Inferior parietal cortex (tissue), 1 donor: ENCODE data around the gene PPFIA4.

ENCODE experiments used
- DNase-seq: peaks from one replicate; pipeline ENCODE4 v3.0.0-alpha.2; 2016; ENCODE audit errors: extremely low spot score

Gene PPFIA4

DNA sequence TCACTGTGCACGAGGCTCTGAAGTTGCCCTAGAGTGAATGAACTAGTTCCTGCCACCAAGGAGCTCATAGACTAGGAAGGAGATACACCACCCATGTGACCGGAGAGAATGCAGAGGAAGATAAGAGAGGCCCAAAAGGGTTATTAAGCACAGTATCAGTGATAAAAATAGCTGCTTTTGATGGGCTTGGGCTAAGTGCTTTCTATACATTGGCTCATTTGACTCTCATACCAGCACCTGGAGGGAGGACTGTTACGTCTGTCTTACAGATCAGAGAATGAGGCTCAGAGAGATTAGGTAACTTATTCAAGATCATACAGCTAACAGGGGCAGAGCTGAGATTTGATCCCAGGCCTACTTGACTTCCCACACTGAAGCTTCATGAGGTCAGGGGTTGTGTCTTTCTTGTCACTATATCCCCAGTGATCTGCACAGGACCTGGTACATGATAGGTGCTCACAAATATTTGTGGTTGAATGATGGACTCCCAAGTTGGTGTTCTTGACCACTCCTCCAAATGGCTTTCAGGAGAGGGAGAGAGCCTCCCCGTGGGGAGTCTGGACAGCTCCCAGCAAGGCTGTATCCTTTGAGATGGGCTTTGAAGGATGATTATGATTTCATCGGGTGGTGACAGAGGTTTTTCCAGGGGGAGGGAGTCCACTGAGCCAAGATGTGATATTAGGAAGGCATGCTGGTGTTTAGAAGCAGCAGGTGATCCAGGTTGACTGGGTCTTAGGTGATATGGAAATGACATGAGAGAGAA lies 14.4 kb downstream of the PPFIA4 start:
- DNase-seq: no peak

DNA sequence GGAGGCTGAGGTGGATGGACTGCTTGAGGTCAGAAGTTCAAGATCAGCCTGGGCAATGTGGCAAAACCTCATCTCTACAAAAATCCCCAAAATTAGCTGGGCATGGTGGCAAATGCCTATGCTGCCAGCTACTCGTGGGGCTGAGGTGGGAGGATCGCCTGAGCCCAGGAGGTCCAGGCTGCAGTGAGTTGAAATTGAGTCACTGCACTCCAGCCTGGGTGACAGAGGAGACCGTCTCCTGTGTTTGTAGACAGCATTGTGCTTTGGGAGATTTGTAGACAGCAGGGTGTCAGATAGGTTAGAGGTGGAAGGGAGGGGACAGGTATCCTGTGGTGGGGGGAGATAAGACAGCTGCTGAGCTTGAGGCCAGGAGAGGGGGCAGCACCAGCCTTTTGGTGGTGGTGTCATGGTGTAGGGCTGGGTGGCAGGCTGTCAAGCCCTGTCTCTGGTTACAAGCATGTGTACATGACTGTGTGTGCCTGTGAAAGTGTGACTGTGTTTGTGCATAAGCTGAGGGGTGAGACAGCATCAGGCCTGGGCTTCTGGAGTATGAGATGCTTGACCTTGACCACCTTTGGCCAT lies 15.2 kb downstream of the PPFIA4 start:
- no peak for DNase-seq

DNA sequence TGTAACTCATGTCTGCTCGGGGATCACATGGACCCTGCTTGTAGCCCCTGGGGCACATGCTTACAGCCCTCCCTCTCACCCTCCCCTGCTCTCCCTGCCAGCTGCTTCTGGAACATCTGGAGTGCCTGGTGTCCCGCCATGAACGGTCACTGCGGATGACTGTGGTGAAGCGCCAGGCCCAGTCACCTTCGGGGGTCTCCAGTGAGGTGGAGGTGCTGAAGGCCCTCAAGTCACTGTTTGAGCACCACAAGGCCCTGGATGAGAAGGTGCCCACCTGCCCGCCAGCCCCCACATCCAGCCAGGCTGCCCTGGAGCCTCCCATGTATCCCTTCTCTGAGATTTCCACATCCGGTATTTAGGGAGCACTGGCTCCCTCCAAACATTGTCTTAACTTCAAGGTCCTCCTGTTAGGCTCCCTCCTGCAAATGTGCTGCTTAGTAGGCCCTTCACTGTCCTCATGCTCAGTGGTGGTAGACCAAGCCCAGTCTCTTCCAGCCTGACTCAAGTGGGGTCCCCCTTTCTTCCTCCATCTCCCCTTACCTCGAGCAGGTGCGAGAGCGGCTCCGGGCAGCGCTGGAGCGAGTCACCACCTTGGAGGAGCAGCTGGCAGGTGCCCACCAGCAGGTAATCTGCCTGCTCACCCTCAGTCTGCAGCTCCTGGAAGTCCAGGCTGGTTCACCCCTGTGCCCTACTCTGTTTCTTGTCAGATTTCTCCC lies 17.7 kb downstream of the PPFIA4 start:
- DNase-seq: no peak

DNA sequence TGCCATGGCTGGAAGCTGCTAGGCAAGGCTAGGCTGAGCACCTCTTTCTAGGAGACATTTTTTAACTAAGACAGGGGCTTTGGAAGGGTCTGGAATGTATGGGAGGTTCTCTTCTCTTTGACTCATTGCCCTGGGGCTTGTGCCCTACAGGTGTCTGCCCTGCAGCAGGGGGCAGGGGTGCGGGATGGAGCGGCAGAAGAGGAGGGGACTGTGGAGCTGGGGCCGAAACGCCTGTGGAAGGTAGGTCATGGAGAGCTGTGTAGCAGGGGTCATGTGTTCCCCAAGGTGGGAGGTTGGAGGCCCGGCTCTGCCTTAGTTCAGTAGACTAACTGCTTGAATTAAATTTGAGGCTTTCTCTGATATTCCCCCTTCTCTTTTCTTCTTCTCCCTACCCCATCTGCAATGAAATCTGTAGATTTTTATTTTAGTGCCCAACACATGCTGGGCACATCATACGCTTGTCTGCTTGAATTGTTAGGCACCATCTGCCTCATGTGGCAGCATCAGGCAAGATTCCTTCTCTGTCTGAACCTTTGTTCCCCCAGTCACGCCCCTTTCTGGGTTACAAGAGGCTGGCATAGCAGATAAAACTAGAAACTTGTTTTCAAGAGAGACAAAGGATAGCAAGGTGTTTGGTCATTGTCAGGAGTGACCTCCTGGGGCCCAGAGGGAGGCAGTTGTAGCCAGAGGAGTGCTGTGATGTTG lies 18.4 kb downstream of the PPFIA4 start:
- no peak for DNase-seq

DNA sequence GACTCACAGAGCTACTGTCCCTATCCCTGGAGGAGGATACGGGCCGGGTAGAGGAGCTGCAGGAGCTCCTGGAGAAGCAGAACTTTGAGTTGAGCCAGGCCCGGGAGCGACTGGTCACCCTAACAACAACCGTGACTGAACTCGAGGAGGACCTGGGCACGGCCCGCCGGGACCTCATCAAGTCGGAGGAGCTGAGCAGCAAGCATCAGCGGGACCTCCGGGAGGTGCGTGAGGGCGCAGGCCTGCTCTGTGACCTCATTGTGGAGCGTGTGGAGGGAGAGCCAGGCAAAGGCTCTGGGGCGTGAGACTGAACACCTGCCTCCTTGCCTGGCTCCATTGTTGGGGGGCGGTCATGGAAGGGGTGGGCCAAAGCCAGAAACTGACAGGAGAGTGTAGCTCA lies 19.0 kb downstream of the PPFIA4 start:
- no peak for DNase-seq

DNA sequence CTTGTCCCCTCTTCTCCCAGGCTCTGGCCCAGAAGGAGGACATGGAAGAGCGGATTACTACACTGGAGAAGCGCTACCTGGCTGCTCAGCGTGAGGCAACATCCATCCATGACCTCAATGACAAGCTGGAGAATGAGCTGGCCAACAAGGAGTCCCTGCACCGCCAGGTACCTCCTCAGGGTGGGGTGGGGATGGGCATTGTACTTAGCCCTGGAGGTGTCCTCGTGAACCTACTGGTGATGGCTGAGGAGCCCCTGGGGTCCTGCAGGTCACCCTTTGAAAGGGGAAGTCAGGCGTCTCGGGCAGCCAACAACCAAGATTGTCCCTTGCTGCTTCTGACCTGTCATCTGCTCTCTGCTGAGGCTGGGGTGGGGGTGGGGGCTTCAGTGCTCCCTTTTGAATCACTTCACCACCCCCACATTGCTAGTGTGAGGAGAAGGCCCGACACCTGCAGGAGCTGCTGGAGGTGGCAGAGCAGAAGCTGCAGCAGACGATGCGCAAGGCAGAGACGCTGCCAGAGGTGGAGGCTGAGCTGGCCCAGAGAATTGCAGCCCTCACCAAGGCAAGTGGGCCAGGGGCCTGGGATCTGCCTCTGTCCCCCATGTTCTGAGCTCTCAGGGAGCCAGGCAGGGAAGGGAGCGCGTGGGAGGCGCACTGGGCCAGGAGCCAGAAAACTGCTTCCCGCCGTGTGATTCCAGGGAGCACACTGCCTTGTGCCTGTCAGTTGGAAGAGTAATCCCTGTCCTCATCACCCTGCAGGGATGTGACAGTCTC lies 19.7 kb downstream of the PPFIA4 start:
- DNase-seq: no peak

DNA sequence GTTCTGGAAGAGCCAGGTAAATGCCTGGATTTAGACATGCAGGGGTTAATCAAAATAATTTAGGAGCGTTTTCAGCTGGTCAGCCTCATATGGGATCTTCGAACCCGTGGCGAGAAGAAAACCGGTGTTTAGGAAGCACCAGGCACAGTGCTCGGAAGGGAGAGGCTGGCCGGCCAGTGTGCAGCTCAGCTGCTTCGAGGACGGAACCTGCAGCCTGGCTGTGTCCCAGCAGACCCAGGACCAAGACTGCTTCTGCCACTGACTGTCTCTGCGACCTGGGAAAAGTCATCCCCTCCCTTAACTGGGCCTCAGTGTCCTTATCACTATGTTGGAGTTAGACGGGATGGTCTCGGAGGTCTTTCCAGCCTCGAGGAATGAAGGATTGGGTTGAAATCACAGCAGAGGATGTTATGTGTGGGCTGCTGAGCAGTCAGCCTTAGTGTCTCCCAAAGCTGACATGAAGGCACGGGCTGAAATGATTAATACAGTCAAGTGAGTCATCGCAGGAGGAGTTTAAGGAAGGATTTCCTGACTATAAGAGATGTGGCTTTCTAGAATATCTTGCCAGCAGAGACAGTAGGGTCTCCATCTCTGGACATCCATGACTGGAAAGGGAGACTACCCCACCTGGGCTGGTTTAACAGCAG lies 20.8 kb downstream of the PPFIA4 start:
- DNase-seq: no peak

DNA sequence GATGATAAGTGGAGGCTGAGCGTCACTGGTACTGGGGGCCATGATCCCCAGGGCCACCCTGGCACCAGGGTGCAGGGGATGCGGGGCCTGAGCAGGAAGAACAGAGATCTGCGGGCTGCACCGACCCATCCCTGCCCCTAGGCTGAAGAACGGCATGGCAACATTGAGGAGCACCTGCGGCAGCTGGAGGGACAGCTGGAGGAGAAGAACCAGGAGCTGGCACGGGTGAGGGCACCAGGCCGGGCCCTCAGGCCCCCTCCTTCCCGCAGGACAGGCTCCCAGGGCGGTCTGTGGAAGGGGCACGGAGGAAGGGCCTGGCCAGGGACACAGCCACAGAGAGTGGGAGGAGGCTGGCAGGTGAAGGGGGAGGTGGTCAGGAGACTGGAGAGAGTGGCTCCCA lies 21.8 kb downstream of the PPFIA4 start:
- DNase-seq: no peak

DNA sequence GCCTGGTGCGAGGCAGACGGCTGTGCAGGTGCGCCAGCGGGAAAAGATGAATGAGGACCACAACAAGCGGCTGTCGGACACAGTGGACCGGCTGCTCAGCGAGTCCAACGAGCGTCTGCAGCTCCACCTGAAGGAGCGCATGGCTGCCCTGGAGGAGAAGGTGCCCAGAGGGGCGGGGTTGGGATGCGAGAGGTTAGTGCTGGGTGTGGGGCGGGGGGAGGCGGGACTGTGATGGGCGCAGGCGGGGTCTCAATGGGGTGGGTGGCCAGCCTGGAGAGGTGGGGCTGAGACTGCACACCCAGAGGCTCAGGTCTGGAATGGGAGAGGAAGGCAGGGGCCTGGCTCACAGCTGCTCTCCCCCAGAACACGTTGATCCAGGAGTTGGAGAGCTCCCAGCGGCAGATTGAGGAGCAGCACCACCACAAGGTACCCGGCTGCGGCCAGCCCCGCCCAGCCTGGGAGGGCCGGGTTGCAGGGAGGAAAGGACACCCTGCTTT lies 22.3 kb downstream of the PPFIA4 start:
- DNase-seq: no peak

DNA sequence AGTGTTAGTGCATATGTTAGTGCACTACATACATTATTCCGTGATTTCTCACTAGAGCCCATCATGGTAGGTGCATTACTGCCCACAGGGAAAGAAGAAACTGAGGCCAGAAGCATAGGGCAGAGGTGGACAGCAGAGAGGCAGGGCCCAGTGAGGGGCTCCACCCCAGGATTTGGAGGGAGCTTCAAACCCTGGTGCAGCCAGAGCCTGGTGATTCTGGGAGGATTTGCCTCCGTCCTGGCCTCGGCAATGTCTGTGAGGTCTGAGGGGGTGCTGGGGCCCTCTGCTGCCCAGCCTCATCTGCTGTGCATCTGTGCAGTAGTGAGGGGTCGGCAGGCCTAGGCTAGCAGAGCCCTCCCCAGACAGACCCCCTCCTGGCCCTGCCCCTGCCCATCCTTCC lies 22.8 kb downstream of the PPFIA4 start:
- no peak for DNase-seq

DNA sequence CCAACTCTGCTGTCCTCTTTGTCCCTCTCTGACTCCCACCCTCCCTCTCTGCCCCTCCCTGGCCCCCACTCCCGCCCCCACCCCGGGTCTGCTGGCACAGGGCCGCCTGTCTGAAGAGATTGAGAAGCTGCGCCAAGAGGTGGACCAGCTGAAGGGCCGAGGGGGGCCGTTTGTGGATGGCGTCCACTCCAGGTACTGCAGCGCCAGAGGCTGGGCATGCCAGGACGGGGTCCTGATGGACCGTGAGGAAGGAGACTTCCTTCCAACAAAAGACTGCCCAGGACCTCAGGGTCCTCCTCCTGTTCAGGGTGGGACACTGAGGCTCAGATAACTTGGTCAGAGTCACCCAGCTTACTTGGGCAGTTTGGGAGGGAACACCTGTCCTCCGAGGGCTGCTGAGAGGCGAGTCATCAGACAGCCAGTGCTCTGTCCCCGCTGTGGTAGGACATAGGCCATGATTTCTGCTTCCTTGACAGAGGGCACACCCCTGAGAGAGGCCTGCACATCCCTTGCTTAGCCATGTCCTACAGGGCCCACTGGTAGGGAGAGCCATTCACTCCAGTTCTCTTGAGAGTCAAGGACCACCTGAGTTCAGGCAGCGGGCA lies 23.4 kb downstream of the PPFIA4 start:
- no peak for DNase-seq

DNA sequence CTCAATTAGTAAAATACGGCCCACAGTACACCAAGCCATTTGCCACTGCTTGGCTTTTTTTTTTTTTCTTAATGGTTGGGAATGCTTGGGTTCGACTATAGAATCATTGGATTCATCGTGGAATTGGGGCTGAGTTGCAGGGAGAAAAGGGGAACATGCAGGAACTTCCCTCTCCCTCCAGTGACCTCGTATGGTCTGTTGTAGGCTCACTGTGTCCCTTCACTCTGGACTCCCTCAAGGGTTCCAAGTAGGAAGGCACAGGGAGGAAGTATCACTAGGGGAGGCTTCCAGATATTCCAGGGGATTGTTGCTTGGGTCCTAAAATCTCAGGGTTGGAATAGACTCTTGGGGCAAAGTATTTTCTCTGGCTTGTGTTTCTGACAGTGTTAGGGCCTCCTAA lies 24.5 kb downstream of the PPFIA4 start:
- DNase-seq: no peak

DNA sequence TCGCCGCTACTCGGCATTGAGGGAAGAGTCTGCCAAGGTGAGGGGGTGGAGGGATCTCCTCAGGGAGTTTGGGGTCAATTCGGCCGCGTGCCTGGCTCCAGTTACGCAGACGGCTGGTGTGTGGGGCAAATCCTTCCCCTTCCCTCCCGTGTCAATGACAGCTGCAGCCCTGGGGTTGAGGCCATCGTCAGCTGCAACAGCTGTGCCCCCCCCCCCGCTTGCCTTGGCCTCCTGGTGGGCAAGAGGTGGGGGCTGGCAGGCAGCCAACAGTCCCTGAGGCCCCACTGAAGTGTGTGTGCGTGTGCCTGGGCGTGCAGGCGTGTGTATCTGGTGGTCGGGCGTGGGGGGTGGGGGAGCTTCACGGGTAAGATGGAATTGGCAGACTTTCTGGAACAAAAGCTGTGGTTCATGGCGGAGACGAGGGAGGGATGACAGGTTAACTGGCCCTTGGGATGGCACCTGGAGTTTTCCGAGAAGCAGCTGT lies 25.6 kb downstream of the PPFIA4 start:
- no peak for DNase-seq

DNA sequence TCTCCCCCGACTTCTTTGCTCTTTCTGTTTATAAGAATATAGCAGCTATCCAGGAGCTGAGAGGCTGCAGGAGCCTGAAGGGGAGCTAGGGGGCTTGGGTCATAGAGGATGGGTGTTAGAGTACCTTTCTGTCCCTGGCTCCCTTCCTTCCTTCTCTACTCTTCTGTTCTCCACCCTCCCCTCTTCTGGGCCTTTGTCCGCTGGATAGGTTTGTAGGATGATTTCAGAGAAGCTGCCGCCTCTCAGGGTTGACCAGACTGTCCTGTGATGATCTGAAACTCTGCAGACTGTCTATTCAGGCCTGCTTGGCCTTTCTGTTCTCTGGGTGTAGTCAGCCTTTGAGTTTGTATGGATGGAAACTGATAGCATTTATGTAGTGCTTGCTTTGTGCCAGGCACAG lies 26.3 kb downstream of the PPFIA4 start:
- no peak for DNase-seq

DNA sequence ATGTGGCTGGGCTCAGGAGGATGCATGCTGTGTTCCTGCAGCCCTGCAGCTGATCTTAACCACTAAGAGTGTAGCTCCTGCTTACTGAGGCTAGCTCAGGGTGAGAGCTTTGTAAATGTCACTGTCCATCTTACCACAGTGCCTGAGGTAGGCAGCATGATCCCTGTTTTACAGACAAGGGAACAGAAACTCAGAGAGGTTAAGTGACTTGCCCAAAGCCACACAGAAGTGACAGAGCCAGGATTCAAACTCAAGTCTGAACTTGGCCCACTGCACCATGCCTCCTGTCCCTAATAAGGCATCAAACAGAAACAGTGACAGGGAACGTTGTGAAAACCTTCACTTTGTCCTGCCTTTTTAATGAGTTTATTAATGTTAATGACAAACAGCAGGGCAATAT lies 27.9 kb downstream of the PPFIA4 start:
- DNase-seq: no peak

DNA sequence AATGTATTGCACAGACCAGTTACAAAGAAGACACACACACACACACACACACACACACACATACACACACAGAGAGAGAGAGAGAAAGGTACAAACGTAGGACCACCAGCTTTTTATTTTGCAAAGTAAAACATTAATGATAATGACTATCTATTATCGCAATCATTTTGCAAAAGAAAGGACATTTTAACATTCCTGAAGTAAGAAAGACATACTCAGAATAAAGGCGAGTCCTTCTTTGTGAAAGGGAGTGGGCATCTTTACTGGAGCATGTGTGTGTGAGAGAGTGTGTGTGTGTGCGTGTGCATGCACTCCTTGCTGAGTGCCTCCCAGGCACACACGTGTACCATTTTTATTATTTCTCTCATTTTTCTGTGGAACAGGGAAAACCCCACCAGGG lies 28.4 kb downstream of the PPFIA4 start:
- DNase-seq: no peak

DNA sequence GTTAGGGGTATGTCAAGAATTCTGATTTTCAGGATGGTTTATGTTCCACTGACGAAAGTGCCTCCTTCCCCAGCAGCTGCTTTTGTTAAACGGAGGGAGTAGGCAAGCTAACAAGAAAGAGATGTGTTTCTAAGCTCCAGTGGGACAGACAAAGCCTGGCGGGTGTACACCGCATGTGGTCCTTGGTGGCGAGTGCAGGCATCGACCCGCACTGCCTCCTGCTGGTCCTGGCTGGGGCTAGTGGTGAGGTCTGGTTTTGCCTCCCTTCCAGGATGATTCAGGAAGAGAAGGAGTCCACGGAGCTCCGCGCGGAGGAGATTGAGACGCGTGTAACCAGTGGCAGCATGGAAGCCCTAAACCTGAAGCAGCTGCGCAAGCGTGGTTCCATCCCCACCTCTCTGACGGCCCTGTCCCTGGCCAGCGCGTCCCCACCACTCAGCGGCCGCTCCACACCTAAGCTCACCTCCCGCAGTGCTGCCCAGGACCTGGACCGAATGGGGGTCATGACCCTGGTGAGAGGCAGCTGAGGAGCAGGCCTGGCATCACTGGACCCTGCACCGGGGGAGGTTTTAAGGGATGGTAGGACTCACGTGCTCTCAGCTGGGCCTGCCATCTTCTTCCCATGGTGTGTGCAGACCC lies 29.0 kb downstream of the PPFIA4 start:
- no peak for DNase-seq

DNA sequence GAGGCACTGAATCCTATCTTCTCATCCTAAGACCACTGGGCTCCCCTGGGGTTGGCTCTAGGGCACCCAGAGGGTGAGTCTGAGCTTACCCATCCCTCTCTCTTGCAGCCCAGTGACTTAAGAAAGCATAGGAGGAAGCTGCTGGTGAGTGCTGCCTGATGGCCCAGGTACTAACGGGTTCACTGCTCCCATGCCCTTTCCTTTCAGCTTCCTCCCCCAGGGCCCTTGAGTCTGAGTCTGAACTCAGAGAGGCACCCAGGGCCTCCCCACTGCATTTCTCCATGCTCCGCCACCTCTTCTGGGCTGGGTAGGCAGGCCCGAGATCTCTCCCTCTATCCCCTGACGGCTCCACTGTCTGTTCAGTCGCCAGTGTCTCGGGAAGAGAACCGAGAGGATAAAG lies 29.7 kb downstream of the PPFIA4 start:
- no peak for DNase-seq

DNA sequence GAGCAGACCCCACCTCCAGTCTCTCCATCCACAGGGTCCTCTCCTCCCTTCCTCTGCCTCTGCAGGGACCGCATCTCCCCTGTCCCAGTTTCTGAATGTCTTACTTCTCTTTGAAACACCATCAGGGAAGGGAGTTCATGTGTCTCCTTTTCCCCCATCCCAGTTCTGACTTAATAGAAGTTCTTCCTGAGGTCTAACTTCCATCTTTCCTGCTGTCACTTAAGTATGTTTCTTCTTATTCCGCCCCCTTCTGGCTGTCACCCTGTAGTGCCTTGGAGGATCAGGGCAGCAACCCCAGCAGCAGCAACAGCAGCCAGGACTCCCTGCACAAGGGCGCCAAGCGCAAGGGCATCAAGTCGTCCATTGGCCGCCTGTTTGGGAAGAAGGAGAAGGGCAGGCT lies 30.2 kb downstream of the PPFIA4 start:
- no peak for DNase-seq
